Measurements from ENCODE around the gene SEC23B. TPM values are rescaled to one million over a fixed set of nuclear protein-coding genes. Genes with fewer than 3 reads are reported as not detected.
"Not testable (repeated sequence)": the region's sequence is repeated elsewhere in the genome, so short reads cannot be mapped to it uniquely, and the experiment has no call there.

Gene SEC23B
- total RNA-seq, 2 donors from 2014 or later, result 38.3 to 56.0 TPM

DNA sequence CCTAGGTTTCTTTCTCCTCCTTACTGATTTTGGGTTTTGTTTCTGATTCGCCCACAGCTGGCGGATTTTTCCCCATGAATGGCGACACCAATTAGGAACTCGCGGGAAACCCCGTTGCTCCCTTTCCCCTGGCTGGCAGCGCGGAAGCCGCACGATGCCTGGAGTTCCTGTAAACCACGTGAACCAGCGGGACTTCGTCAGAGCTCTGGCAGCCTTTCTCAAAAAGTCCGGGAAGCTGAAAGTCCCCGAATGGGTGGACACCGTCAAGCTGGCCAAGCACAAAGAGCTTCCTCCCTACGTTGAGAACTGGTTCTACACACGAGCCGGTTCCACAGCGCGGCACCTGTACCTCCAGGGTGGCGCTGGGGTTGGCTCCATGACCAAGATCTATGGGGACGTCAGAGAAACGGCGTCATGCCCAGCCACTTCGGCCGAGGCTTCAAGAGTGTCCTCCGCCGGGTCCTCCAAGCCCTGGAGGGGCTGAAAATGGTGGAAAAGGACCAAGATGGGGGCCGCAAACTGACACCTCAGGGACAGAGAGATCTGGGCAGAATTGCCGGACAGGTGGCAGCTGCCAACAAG, 3.2 kb upstream of the SEC23B start:
- H3K9me3 ChIP-seq (ENCODE audit: control insufficient read depth, low read length, poor library complexity, severe bottlenecking), result no peaks in the 10 kb centered on the region
- H3K27me3 Mint-ChIP-seq, result peaks cover 6% of the 10 kb centered on the region
- peaks cover 2% of the 10 kb centered on the region for H3K36me3 Mint-ChIP-seq (ENCODE audit: low read depth)
- H3K27ac Mint-ChIP-seq, result peak overlapping the region; percentile 57
- ATAC-seq (no peak), DNase-seq (no peak)
- peaks cover 24% of the 10 kb centered on the region for H3K4me1 Mint-ChIP-seq
- H3K4me3 Mint-ChIP-seq, result no peak overlapping the region

DNA sequence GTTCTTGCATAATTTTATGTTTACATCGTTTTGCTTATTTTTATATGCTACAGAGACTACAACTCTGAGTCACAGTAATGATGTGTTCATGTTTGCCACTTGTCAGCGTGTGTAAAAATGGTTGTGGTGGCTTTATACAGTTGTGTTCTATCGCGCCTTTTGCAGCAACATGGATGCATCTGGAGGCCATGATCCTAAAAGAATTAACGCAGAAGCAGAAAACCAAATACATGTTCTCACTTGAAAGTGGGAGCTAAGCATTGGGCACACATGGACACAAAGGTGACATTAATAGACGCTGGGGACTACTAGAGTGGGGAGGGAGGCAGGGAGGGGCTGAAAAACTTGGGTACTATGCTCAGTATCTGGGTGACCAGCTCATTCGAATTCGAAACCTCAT, 996 bp upstream of the SEC23B start:
- H3K9me3 ChIP-seq (ENCODE audit: control insufficient read depth, low read length, poor library complexity, severe bottlenecking), result no peaks in the 10 kb centered on the region
- ATAC-seq (no peak), DNase-seq (no peak)
- H3K4me3 Mint-ChIP-seq, result peak overlapping the region; percentile 100
- peak overlapping the region; percentile 100 for H3K27ac Mint-ChIP-seq
- H3K27me3 Mint-ChIP-seq, result peaks cover 5% of the 10 kb centered on the region
- peaks cover 7% of the 10 kb centered on the region for H3K36me3 Mint-ChIP-seq (ENCODE audit: low read depth)
- peaks cover 31% of the 10 kb centered on the region for H3K4me1 Mint-ChIP-seq

GRCh38 chr20:18511571-18511970, 3.8 kb downstream of the SEC23B start:
- H3K4me1 Mint-ChIP-seq, result peaks cover 34% of the 10 kb centered on the region
- no peaks in the 10 kb centered on the region for H3K27me3 Mint-ChIP-seq
- H3K27ac Mint-ChIP-seq, result peak overlapping the region; percentile 100
- DNase-seq (no peak), ATAC-seq (no peak)
- H3K4me3 Mint-ChIP-seq, result no peak overlapping the region
- H3K9me3 ChIP-seq (ENCODE audit: control insufficient read depth, low read length, poor library complexity, severe bottlenecking), result no peaks in the 10 kb centered on the region
- H3K36me3 Mint-ChIP-seq (ENCODE audit: low read depth), result peaks cover 7% of the 10 kb centered on the region

- peaks cover 23% of the 10 kb centered on the region for H3K4me1 Mint-ChIP-seq
- H3K27me3 Mint-ChIP-seq, result no peaks in the 10 kb centered on the region
- DNase-seq (no peak), ATAC-seq (no peak)
- H3K9me3 ChIP-seq (ENCODE audit: control insufficient read depth, low read length, poor library complexity, severe bottlenecking), result no peaks in the 10 kb centered on the region
- no peak overlapping the region for H3K4me3 Mint-ChIP-seq
- peak overlapping the region; percentile 72 for H3K27ac Mint-ChIP-seq
- peaks cover 5% of the 10 kb centered on the region for H3K36me3 Mint-ChIP-seq (ENCODE audit: low read depth)
Measured at GRCh38 chr20:18513208-18513607, 5.5 kb downstream of the SEC23B start.

GRCh38 chr20:18514127-18514526, 6.4 kb downstream of the SEC23B start:
- H3K4me1 Mint-ChIP-seq, result peaks cover 17% of the 10 kb centered on the region
- DNase-seq, result no peak
- H3K9me3 ChIP-seq (ENCODE audit: control insufficient read depth, low read length, poor library complexity, severe bottlenecking), result no peaks in the 10 kb centered on the region
- ATAC-seq, result no peak
- H3K36me3 Mint-ChIP-seq (ENCODE audit: low read depth), result peaks cover 5% of the 10 kb centered on the region
- no peak overlapping the region for H3K4me3 Mint-ChIP-seq
- no peaks in the 10 kb centered on the region for H3K27me3 Mint-ChIP-seq
- H3K27ac Mint-ChIP-seq, result no peak overlapping the region

DNA sequence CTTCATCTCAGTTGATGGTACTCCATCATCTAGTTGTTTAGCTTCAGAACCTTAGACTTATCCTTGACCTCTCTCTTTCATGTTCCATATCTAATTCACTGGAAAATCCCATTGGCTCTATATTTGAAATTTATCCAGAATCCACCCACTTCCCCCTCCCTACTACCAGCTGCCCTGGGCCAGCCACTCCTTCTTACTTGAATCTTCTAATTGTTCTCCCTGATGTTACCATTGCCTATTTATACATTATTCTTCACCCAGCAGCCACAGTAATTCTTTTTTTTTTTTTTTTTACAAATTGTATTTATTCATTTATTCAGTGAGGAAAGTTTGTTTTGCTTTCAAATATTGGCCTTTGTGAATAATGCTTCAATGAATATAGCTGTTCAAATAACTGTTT, 8.2 kb downstream of the SEC23B start:
- DNase-seq (no peak), ATAC-seq (no peak)
- no peak overlapping the region for H3K4me3 Mint-ChIP-seq
- H3K27me3 Mint-ChIP-seq, result no peaks in the 10 kb centered on the region
- H3K36me3 Mint-ChIP-seq (ENCODE audit: low read depth), result peaks cover 2% of the 10 kb centered on the region
- H3K27ac Mint-ChIP-seq, result no peak overlapping the region
- H3K4me1 Mint-ChIP-seq, result peaks cover 6% of the 10 kb centered on the region
- no peaks in the 10 kb centered on the region for H3K9me3 ChIP-seq (ENCODE audit: control insufficient read depth, low read length, poor library complexity, severe bottlenecking)

DNA sequence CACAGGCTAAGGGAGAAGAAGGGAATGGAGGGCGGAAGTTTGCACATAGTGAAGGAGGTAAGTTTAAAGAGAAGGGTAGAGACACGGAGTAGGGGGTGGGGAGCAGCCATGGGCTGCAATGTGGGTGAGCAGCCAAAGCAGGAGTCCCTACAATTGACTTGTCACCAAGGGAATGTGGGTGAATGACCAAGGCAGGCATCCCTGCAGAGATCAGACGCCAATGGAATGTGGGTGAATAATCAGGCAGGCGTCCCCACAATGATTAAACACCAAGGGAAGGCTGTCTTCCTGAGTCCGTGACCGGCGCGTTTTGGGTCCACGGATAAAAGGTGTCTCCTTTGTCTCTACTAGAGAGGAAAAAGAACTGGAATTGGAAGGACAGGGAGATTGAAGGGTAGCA, 14.3 kb downstream of the SEC23B start:
- H3K9me3 ChIP-seq (ENCODE audit: control insufficient read depth, low read length, poor library complexity, severe bottlenecking); DNase-seq; H3K4me3 Mint-ChIP-seq; H3K27me3 Mint-ChIP-seq; ATAC-seq; H3K27ac Mint-ChIP-seq; H3K36me3 Mint-ChIP-seq (ENCODE audit: low read depth); H3K4me1 Mint-ChIP-seq: not testable (repeated sequence)

- no peak overlapping the region for H3K27ac Mint-ChIP-seq
- H3K9me3 ChIP-seq (ENCODE audit: control insufficient read depth, low read length, poor library complexity, severe bottlenecking), result no peaks in the 10 kb centered on the region
- ATAC-seq, result no peak
- H3K4me3 Mint-ChIP-seq, result no peak overlapping the region
- no peaks in the 10 kb centered on the region for H3K27me3 Mint-ChIP-seq
- no peak for DNase-seq
- peaks cover 2% of the 10 kb centered on the region for H3K4me1 Mint-ChIP-seq
- H3K36me3 Mint-ChIP-seq (ENCODE audit: low read depth), result peaks cover 5% of the 10 kb centered on the region
Measured at GRCh38 chr20:18523066-18523465, 15.3 kb downstream of the SEC23B start.

DNA sequence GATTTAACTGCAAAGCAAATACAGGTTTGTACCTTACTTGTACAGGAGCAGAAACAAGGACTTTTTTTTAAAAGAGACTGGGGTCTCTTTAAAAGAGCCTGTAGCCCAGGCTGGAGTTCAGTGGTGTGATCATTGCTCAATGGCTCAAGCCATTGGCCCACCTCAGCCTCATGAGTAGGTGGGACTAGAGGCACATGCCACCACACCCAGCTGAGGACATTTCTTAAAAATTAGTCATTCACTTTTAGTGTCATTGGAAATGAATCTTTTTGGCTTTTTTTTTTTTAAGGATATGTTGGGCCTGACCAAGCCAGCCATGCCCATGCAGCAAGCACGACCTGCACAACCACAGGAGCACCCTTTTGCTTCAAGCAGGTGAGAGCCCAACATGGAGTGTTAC, 16.9 kb downstream of the SEC23B start:
- Mint-ChIP-seq H3K4me1 (peaks cover 3% of the 10 kb centered on the region), H3K27ac (no peak overlapping the region), H3K4me3 (no peak overlapping the region), H3K36me3 (ENCODE audit: low read depth) (peaks cover 15% of the 10 kb centered on the region), H3K27me3 (no peaks in the 10 kb centered on the region)
- ATAC-seq (no peak), DNase-seq (no peak)
- no peaks in the 10 kb centered on the region for H3K9me3 ChIP-seq (ENCODE audit: control insufficient read depth, low read length, poor library complexity, severe bottlenecking)

- ATAC-seq; H3K4me3 Mint-ChIP-seq; H3K9me3 ChIP-seq (ENCODE audit: control insufficient read depth, low read length, poor library complexity, severe bottlenecking); H3K27me3 Mint-ChIP-seq; DNase-seq; H3K4me1 Mint-ChIP-seq: not testable (repeated sequence)
- Mint-ChIP-seq H3K27ac (peak overlapping the region; percentile 47), H3K36me3 (ENCODE audit: low read depth) (peaks cover 15% of the 10 kb centered on the region)
Measured at GRCh38 chr20:18526761-18527160, 19.0 kb downstream of the SEC23B start.

DNA sequence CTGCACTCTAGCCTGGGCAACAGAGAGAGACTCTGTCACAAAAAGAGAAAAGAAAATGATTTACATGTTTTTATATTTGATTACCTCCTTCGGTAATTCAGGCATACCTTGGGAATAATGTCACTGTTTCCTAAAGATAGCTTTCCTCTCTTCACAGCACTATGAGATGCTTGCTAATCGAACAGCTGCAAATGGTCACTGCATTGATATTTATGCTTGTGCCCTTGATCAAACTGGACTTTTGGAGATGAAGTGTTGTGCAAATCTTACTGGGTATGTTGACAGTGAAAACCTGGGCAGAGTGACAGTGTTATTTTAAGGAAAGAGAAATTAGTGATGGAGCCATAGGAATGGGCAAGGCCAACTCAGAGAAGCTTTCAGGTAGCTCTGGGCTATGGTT, 19.6 kb downstream of the SEC23B start:
- Mint-ChIP-seq H3K4me3 (no peak overlapping the region), H3K27ac (peak overlapping the region; percentile 47), H3K27me3 (no peaks in the 10 kb centered on the region), H3K36me3 (ENCODE audit: low read depth) (peaks cover 14% of the 10 kb centered on the region), H3K4me1 (peaks cover 3% of the 10 kb centered on the region)
- no peaks in the 10 kb centered on the region for H3K9me3 ChIP-seq (ENCODE audit: control insufficient read depth, low read length, poor library complexity, severe bottlenecking)
- ATAC-seq (no peak), DNase-seq (no peak)

DNA sequence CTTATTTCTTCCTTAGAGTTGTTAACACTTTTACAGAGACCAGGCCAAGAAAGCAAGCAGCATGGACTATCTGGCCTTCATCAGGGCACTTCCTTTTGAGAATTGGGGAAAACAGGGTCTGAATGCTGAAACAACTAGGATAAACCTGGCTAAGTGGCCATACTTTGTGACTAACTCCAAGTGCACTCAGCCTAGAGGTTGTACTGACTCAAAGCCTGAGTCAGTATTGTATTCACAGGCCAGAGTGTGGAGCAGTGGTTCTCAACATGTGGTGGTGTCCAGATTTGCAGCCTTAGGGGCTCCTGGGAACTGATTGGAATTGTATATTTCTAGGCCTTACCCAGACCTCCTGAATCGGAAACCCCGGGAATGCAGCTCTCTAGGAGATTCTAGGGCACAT, 20.1 kb downstream of the SEC23B start:
- Mint-ChIP-seq H3K27ac (peak overlapping the region; percentile 9), H3K4me3 (no peak overlapping the region), H3K4me1 (peaks cover 3% of the 10 kb centered on the region), H3K36me3 (ENCODE audit: low read depth) (peaks cover 13% of the 10 kb centered on the region), H3K27me3 (no peaks in the 10 kb centered on the region)
- DNase-seq, result no peak
- ATAC-seq, result no peak
- H3K9me3 ChIP-seq (ENCODE audit: control insufficient read depth, low read length, poor library complexity, severe bottlenecking), result peaks cover 2% of the 10 kb centered on the region

DNA sequence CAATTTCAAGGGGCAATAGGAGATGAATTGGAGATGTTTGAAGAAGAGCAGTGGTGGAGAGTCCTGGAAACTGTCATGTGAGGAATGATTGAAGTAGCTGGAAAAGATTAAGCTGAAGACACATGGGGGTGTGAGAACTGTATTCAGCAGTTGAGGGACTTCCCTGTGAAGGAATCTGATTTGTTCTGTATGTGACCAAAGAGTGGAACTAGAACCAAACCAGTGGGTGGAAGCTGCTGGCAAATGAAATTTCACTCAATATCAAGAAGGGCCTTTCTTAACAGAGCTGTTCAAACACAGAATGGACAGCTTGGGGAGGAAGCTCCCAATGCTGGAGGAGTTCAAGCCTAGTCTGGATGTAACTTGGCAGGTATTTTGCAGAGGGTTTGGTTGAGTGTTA, 21.3 kb downstream of the SEC23B start:
- no peak overlapping the region for H3K27ac Mint-ChIP-seq
- H3K4me1 Mint-ChIP-seq, result peaks cover 3% of the 10 kb centered on the region
- no peaks in the 10 kb centered on the region for H3K27me3 Mint-ChIP-seq
- no peak overlapping the region for H3K4me3 Mint-ChIP-seq
- peaks cover 2% of the 10 kb centered on the region for H3K9me3 ChIP-seq (ENCODE audit: control insufficient read depth, low read length, poor library complexity, severe bottlenecking)
- DNase-seq (no peak), ATAC-seq (no peak)
- H3K36me3 Mint-ChIP-seq (ENCODE audit: low read depth), result peaks cover 13% of the 10 kb centered on the region

GRCh38 chr20:18532626-18533025, 24.9 kb downstream of the SEC23B start:
- Mint-ChIP-seq H3K4me1 (peaks cover 2% of the 10 kb centered on the region), H3K4me3 (no peak overlapping the region), H3K27me3 (no peaks in the 10 kb centered on the region), H3K36me3 (ENCODE audit: low read depth) (peaks cover 13% of the 10 kb centered on the region), H3K27ac (no peak overlapping the region)
- DNase-seq, result no peak
- ATAC-seq, result no peak
- H3K9me3 ChIP-seq (ENCODE audit: control insufficient read depth, low read length, poor library complexity, severe bottlenecking), result peaks cover 2% of the 10 kb centered on the region

Data from T-helper 17 cell (primary cell).